ENCODE measurements around the gene GNAT3.

DNA sequence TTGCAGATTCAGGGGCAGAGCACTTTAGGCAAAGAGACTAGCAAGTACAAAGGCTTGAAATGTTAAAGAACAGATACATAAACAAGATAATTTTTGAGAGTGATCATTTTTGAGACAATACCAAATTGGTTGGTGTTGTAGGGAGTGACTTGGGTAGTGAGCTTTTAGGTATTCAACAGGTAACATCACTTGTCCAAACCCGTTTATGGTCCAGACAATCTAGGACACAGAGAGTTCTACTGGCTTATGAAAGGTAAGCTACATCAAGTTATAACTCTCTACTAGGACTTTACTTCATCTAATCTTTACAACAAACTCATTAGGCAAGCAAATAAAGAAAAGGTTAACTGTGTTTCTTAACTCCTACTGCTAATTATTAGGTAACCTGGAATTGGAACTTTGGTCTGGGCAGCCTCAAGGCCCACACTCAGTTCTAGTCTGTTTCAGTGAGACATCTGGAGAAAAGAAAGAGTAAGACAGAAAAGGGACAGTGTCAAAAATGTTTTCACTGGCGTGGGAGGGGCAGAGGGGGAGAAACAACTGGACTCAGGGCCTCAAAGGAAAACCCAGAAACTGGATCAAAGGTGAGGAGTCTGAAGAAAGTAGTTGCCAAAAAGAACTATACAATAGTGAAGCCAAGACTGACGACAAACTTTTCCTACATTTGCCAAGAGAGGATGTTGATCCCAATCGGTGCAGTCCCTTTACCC is 39.2 kb downstream of the GNAT3 start:
- TF ChIP-seq, protein P1, sequence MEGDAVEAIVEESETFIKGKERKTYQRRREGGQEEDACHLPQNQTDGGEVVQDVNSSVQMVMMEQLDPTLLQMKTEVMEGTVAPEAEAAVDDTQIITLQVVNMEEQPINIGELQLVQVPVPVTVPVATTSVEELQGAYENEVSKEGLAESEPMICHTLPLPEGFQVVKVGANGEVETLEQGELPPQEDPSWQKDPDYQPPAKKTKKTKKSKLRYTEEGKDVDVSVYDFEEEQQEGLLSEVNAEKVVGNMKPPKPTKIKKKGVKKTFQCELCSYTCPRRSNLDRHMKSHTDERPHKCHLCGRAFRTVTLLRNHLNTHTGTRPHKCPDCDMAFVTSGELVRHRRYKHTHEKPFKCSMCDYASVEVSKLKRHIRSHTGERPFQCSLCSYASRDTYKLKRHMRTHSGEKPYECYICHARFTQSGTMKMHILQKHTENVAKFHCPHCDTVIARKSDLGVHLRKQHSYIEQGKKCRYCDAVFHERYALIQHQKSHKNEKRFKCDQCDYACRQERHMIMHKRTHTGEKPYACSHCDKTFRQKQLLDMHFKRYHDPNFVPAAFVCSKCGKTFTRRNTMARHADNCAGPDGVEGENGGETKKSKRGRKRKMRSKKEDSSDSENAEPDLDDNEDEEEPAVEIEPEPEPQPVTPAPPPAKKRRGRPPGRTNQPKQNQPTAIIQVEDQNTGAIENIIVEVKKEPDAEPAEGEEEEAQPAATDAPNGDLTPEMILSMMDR (IDR thresholded peaks at IDR 0.05; ENCODE audit: borderline replicate concordance, extremely low read depth, low read length, poor library complexity, severe bottlenecking): no peak
- TF ChIP-seq EZH2 (IDR thresholded peaks at IDR 0.05; ENCODE audit: borderline replicate concordance, low read depth, low read length, severe bottlenecking): no peak

All from DND-41 (cell line).